ENCODE data around the gene MYO18B.

Gene MYO18B

GRCh38 chr22:26023104-26023775 lies 281.3 kb downstream of the MYO18B start:
- DNase-seq (ENCODE audit: low read depth) = no peak
- TF ChIP-seq, protein P1, sequence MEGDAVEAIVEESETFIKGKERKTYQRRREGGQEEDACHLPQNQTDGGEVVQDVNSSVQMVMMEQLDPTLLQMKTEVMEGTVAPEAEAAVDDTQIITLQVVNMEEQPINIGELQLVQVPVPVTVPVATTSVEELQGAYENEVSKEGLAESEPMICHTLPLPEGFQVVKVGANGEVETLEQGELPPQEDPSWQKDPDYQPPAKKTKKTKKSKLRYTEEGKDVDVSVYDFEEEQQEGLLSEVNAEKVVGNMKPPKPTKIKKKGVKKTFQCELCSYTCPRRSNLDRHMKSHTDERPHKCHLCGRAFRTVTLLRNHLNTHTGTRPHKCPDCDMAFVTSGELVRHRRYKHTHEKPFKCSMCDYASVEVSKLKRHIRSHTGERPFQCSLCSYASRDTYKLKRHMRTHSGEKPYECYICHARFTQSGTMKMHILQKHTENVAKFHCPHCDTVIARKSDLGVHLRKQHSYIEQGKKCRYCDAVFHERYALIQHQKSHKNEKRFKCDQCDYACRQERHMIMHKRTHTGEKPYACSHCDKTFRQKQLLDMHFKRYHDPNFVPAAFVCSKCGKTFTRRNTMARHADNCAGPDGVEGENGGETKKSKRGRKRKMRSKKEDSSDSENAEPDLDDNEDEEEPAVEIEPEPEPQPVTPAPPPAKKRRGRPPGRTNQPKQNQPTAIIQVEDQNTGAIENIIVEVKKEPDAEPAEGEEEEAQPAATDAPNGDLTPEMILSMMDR (IDR thresholded peaks at IDR 0.05; ENCODE audit: control insufficient read depth, insufficient read depth, low read depth, low read length, missing control alignments) = no peak
- H3K4me3 ChIP-seq (ENCODE audit: control insufficient read depth, low read depth, low read length) = no peak overlapping the region

- no peak overlapping the region for H3K4me3 ChIP-seq (ENCODE audit: control insufficient read depth, low read depth, low read length)
- no peak for DNase-seq (ENCODE audit: low read depth)
- TF ChIP-seq, protein P1 (IDR thresholded peaks at IDR 0.05; ENCODE audit: control insufficient read depth, insufficient read depth, low read depth, low read length, missing control alignments) = no peak
These were observed 283.6 kb downstream of the MYO18B start for GRCh38 chr22:26025626-26026025.

- H3K4me3 ChIP-seq (ENCODE audit: control insufficient read depth, low read depth, low read length) = no peak overlapping the region
- no peak for DNase-seq (ENCODE audit: low read depth)
- TF ChIP-seq, protein P1 (IDR thresholded peaks at IDR 0.05; ENCODE audit: control insufficient read depth, insufficient read depth, low read depth, low read length, missing control alignments) = no peak
These were observed 285.4 kb downstream of the MYO18B start for GRCh38 chr22:26027341-26027740.

GRCh38 chr22:26031641-26032040 lies 289.7 kb downstream of the MYO18B start:
- TF ChIP-seq, protein P1 (IDR thresholded peaks at IDR 0.05; ENCODE audit: control insufficient read depth, insufficient read depth, low read depth, low read length, missing control alignments) = no peak
- DNase-seq (ENCODE audit: low read depth) = no peak
- no peak overlapping the region for H3K4me3 ChIP-seq (ENCODE audit: control insufficient read depth, low read depth, low read length)

GRCh38 chr22:26033071-26033470 lies 291.1 kb downstream of the MYO18B start:
- H3K4me3 ChIP-seq (ENCODE audit: control insufficient read depth, low read depth, low read length) = no peak overlapping the region
- DNase-seq (ENCODE audit: low read depth) = no peak
- TF ChIP-seq, protein P1 (IDR thresholded peaks at IDR 0.05; ENCODE audit: control insufficient read depth, insufficient read depth, low read depth, low read length, missing control alignments) = no peak

DNA sequence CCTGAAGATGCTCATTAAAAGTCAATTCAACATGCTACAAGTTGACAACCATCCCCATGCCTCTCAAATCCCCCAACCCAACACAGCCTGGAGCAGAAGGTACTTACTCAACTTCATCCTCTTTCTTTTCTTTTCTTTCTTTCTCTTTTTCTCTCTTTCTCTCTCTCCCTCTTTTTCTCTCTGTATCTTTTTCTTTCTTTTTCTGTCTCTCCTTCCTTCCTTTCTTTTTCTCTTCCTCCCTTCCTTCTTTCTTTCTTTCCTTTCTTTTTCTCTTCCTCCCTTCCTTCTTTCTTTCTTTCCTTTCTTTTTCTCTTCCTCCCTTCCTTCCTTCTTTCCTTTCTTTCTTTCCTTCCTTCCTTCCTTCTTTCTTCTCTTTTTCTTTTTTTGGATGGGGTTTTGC lies 291.6 kb downstream of the MYO18B start:
- TF ChIP-seq, protein P1 (IDR thresholded peaks at IDR 0.05; ENCODE audit: control insufficient read depth, insufficient read depth, low read depth, low read length, missing control alignments) = no peak
- DNase-seq (ENCODE audit: low read depth) = no peak
- no peak overlapping the region for H3K4me3 ChIP-seq (ENCODE audit: control insufficient read depth, low read depth, low read length)

Data from AG09309 (cell line).